Keratinocyte (primary cell): ENCODE measurements around the gene ITGAX. TPM values are rescaled to one million over a fixed set of nuclear protein-coding genes. Genes with fewer than 3 reads are reported as not detected.

ENCODE experiments used
- DNase-seq: peaks from one replicate; pipeline ENCODE4 v3.0.0-alpha.2; 2011; ENCODE audit warnings: low read depth, missing footprints, low spot score
- FAIRE-seq: peaks from 2 replicates; lab custom pipeline; 2011; peaks lifted over from hg19 to GRCh38; lab: Jason Lieb, UNC
- H2AFZ ChIP-seq: 2 replicates; pipeline ENCODE4 v1.6.0; 2012; ENCODE audit warnings: low read length, control low read depth, inconsistent platforms; ENCODE audit not compliant: control insufficient read depth
- H3K27ac ChIP-seq: 2 replicates; pipeline ENCODE4 v1.5.1; 2011; ENCODE audit warnings: low read length; ENCODE audit not compliant: control insufficient read depth, insufficient read depth
- H3K27me3 ChIP-seq: 3 replicates; pipeline ENCODE4 v1.6.0; 2011; ENCODE audit warnings: low read length; ENCODE audit not compliant: control insufficient read depth, insufficient read depth; ENCODE audit errors: extremely low read depth
- H3K36me3 ChIP-seq, 2 experiments: 2 replicates in 1 of 2; 3 replicates in 1 of 2; pipeline ENCODE4 v1.5.1; 2011; ENCODE audit warnings: low read length in 2 of 2, mild to moderate bottlenecking in 1 of 2; ENCODE audit not compliant: control insufficient read depth in 2 of 2, insufficient read depth in 2 of 2; ENCODE audit errors: extremely low read depth in 1 of 2
- H3K4me1 ChIP-seq: 3 replicates; pipeline ENCODE4 v1.5.1; 2011; ENCODE audit warnings: low read length; ENCODE audit not compliant: control insufficient read depth, insufficient read depth; ENCODE audit errors: extremely low read depth
- H3K4me2 ChIP-seq: 3 replicates; pipeline ENCODE4 v1.6.0; 2011; ENCODE audit warnings: low read depth, low read length; ENCODE audit not compliant: control insufficient read depth, insufficient read depth; ENCODE audit errors: extremely low read depth
- H3K4me3 ChIP-seq, 3 experiments: fragments of 200-600 bp in 1 of 3; sonication (generic) in 1 of 3; 2 replicates in 2 of 3; 3 replicates in 1 of 3; pipeline ENCODE4 v1.5.1; 2011 to 2016; ENCODE audit warnings: low read length in 3 of 3, mild to moderate bottlenecking in 3 of 3, control low read depth in 2 of 3, inconsistent platforms in 1 of 3, low read depth in 1 of 3, mixed read lengths in 1 of 3, mixed run types in 1 of 3, moderate library complexity in 1 of 3; ENCODE audit not compliant: control insufficient read depth in 2 of 3, insufficient read depth in 2 of 3; ENCODE audit errors: extremely low read depth in 1 of 3
- H3K79me2 ChIP-seq: 2 replicates; pipeline ENCODE4 v1.6.0; 2012; ENCODE audit warnings: low read length; ENCODE audit not compliant: control insufficient read depth, insufficient read depth
- H3K9ac ChIP-seq: 3 replicates; pipeline ENCODE4 v1.6.0; 2011; ENCODE audit warnings: low read length; ENCODE audit not compliant: control insufficient read depth, insufficient read depth; ENCODE audit errors: extremely low read depth
- H3K9me1 ChIP-seq: 3 replicates; pipeline ENCODE4 v1.6.0; 2011; ENCODE audit warnings: low read length; ENCODE audit not compliant: control insufficient read depth, insufficient read depth; ENCODE audit errors: extremely low read depth
- H3K9me3 ChIP-seq: 2 replicates; pipeline ENCODE4 v1.5.1; 2012; ENCODE audit warnings: low read depth, low read length; ENCODE audit not compliant: control insufficient read depth
- H4K20me1 ChIP-seq: 3 replicates; pipeline ENCODE4 v1.6.0; 2011; ENCODE audit warnings: low read length; ENCODE audit not compliant: control insufficient read depth, insufficient read depth; ENCODE audit errors: extremely low read depth
- CTCF ChIP-seq, 3 experiments: IDR thresholded peaks in 1 of 3; conservative IDR thresholded peaks in 1 of 3; optimal IDR thresholded peaks in 1 of 3; 2 replicates in 2 of 3; 3 replicates in 1 of 3; pipeline versions ENCODE3 to v1.5.1; 2011; ENCODE audit warnings: low read length in 3 of 3, mild to moderate bottlenecking in 3 of 3, moderate library complexity in 2 of 3, control low read depth in 1 of 3, inconsistent platforms in 1 of 3; ENCODE audit not compliant: insufficient read depth in 2 of 3; ENCODE audit errors: extremely low read depth in 1 of 3
- EZH2 ChIP-seq: IDR thresholded peaks from one replicate; pipeline ENCODE4 v1.6.1; 2012; ENCODE audit warnings: inconsistent platforms, mild to moderate bottlenecking, low read length, moderate library complexity
- dilution Hi-C: fragments of 300-500 bp; cut with MboI; formaldehyde crosslinking; loops from one replicate; pipeline ENCODE4 v1.7.0; 2020; ENCODE audit warnings: low sequenced_read_pairs; ENCODE audit not compliant: extremely low pct_ligation_motif_present
- polyA plus RNA-seq, 5 experiments: library from polyadenylated mRNA; depleted of rRNA in 3 of 5; stranded (reverse) in 3 of 5; stranded (forward) in 1 of 5; unstranded in 1 of 5; fragments of >200 nt; gene quantifications; 1 replicate in 1 of 5; 2 replicates in 3 of 5; 3 replicates in 1 of 5; pipeline versions ENCODE4 v1.2.1 to v1.2.3, GENCODE V29; 2011 to 2012; ENCODE audit warnings: missing spikeins in 2 of 5, low read depth in 1 of 5, low replicate concordance in 1 of 5

ITGAX gene
- polyA plus RNA-seq, 1 donor (not counting 4 experiments of a cell fraction or from before 2014, with no cell fraction given), result 0.04 TPM

GRCh38 chr16:31357324-31358109, 2.5 kb downstream of the ITGAX start:
- no peaks in the 10 kb centered on the region for H3K9me1 ChIP-seq
- FAIRE-seq (no peak), DNase-seq (no peak)
- dilution Hi-C loops, result no loop called here
- H3K9ac ChIP-seq, result no peak overlapping the region
- H2AFZ ChIP-seq, result no peak overlapping the region
- H3K4me1 ChIP-seq, result no peaks in the 10 kb centered on the region
- no peaks in the 10 kb centered on the region for H3K36me3 ChIP-seq
- no peaks in the 10 kb centered on the region for H3K9me3 ChIP-seq
- no peaks in the 10 kb centered on the region for H4K20me1 ChIP-seq
- H3K4me3 ChIP-seq, result no peak overlapping the region
- TF ChIP-seq EZH2 (no peak), CTCF (optimal IDR thresholded peaks at IDR 0.05 in 1 of 3, IDR thresholded peaks at IDR 0.05 in 1 of 3, conservative IDR thresholded peaks at IDR 0.05 in 1 of 3; ENCODE audit: extremely low read depth in 1 of 3, insufficient read depth in 2 of 3, low read length in 3 of 3) (no peak)
- no peaks in the 10 kb centered on the region for H3K27me3 ChIP-seq
- H3K27ac ChIP-seq, result no peak overlapping the region
- H3K4me2 ChIP-seq, result no peak overlapping the region
- no peaks in the 10 kb centered on the region for H3K79me2 ChIP-seq

GRCh38 chr16:31360251-31360650, 5.3 kb downstream of the ITGAX start:
- no peak overlapping the region for H2AFZ ChIP-seq
- H3K4me2 ChIP-seq, result no peak overlapping the region
- H3K4me3 ChIP-seq, result no peak overlapping the region
- DNase-seq (no peak), FAIRE-seq (no peak)
- H3K27ac ChIP-seq, result no peak overlapping the region
- H4K20me1 ChIP-seq, result no peaks in the 10 kb centered on the region
- no peaks in the 10 kb centered on the region for H3K79me2 ChIP-seq
- no peaks in the 10 kb centered on the region for H3K9me3 ChIP-seq
- H3K9ac ChIP-seq, result no peak overlapping the region
- dilution Hi-C loops, result no loop called here
- H3K4me1 ChIP-seq, result no peaks in the 10 kb centered on the region
- TF ChIP-seq CTCF (optimal IDR thresholded peaks at IDR 0.05 in 1 of 3, IDR thresholded peaks at IDR 0.05 in 1 of 3, conservative IDR thresholded peaks at IDR 0.05 in 1 of 3; ENCODE audit: extremely low read depth in 1 of 3, insufficient read depth in 2 of 3, low read length in 3 of 3) (no peak), EZH2 (no peak)
- no peaks in the 10 kb centered on the region for H3K36me3 ChIP-seq
- H3K27me3 ChIP-seq, result no peaks in the 10 kb centered on the region
- H3K9me1 ChIP-seq, result no peaks in the 10 kb centered on the region
